Sigmoid colon (tissue), 7 donors: Measurements from ENCODE around the gene MAPK8IP3. TPM values are rescaled to one million over a fixed set of nuclear protein-coding genes. Genes with fewer than 3 reads are reported as not detected.

Source experiments
- DNase-seq: peaks from one replicate; pipeline ENCODE4 v3.0.0-alpha.2; 2019
- H3K27ac ChIP-seq, 4 donors: fragments of 200-600 bp; sonication (generic); one replicate each; pipeline ENCODE4 v1.5.1; 2016 to 2019; ENCODE audit warnings: mild to moderate bottlenecking in 1 of 4
- H3K27me3 ChIP-seq, 3 donors: fragments of 200-600 bp; sonication (generic); one replicate each; pipeline ENCODE4 v1.5.1; 2019; ENCODE audit warnings: mild to moderate bottlenecking in 1 of 3
- H3K36me3 ChIP-seq, 4 donors: fragments of 200-600 bp; sonication (generic); one replicate each; pipeline ENCODE4 v1.5.1; 2016 to 2019
- H3K4me1 ChIP-seq, 4 donors: fragments of 200-600 bp; sonication (generic); one replicate each; pipeline ENCODE4 v1.5.1; 2017 to 2019
- H3K4me3 ChIP-seq, 4 donors: fragments of 200-600 bp; sonication (generic); one replicate each; pipeline ENCODE4 v1.5.1; 2017 to 2019; ENCODE audit warnings: mild to moderate bottlenecking in 2 of 4, moderate library complexity in 1 of 4
- H3K9me3 ChIP-seq, 4 donors: fragments of 200-600 bp in 3 of 4; sonication (generic) in 3 of 4; one replicate each; pipeline versions ENCODE4 v1.5.1 to v1.6.1; 2013 to 2019
- CTCF ChIP-seq, 4 experiments: fragments of 450-650 bp in 3 of 4; fragments of 200-600 bp in 1 of 4; IDR thresholded peaks; one replicate each; pipeline ENCODE4 v1.5.1; 2016 to 2019; ENCODE audit warnings: antibody characterized with exemption in 4 of 4, mild to moderate bottlenecking in 3 of 4, moderate library complexity in 2 of 4
- EP300 ChIP-seq, 4 donors: sonication (generic); formaldehyde crosslinking; IDR thresholded peaks; one replicate each; pipeline ENCODE4 v1.6.1; 2017; ENCODE audit warnings: antibody characterized with exemption in 4 of 4
- POLR2A ChIP-seq, 2 donors: fragments of 450-650 bp; IDR thresholded peaks; one replicate each; pipeline ENCODE4 v1.6.1; 2016; ENCODE audit warnings: antibody characterized with exemption in 2 of 2, mild to moderate bottlenecking in 2 of 2, moderate library complexity in 2 of 2
- POLR2AphosphoS5 ChIP-seq, 4 donors: sonication (generic); formaldehyde crosslinking; IDR thresholded peaks; one replicate each; pipeline ENCODE4 v1.6.1; 2017; ENCODE audit warnings: antibody characterized with exemption in 4 of 4
- WGBS, 2 donors: extraction: QIAGEN DNeasy Blood & Tissue Kit; methylation state at CpG; one replicate each; pipeline ENCODE4 v1.1.7; 2013; 5-methylcytosine and 5-hydroxymethylcytosine counted together
- intact Hi-C: fragments of 100-400 bp; cut with DNase I; formaldehyde crosslinking; loops from one replicate; pipeline ENCODE4 v1.15.1; 2023
- polyA plus RNA-seq, 3 donors: library from polyadenylated mRNA; stranded (reverse); fragments of 200-250 nt; gene quantifications; one replicate each; pipeline ENCODE4 v1.2.3, GENCODE V29; 2013
- total RNA-seq, 4 donors: library from RNA; depleted of rRNA; stranded (reverse); fragments of >200 nt; gene quantifications; one replicate each; pipeline ENCODE4 v1.1.0, GENCODE V29; 2016
- donor health status: healthy with polysubstance abuse.
- donor health status: Bipolar disorder and iron deficiency.
- donor health status: healthy.

Gene MAPK8IP3
- total and polyA plus RNA-seq, 7 donors = 3.6 to 80.9 (median 22.4) TPM

GRCh38 chr16:1667916-1668315 is 38.1 kb upstream of the MAPK8IP3 start:
- intact Hi-C loops = no loop called here
- 96% methylated on average over 14 of the region's 14 CpGs for WGBS, 2 donors
- TF ChIP-seq POLR2AphosphoS5 (IDR thresholded peaks at IDR 0.05) (no peak), POLR2A (IDR thresholded peaks at IDR 0.05) (no peak)

GRCh38 chr16:1668612-1669319 is 37.2 kb upstream of the MAPK8IP3 start:
- 96 to 97% methylated on average over 23 of the region's 23 CpGs for WGBS, 2 donors
- Histone ChIP-seq H3K27me3 (no peaks in the 10 kb centered on the region), H3K9me3 (no peaks in the 10 kb centered on the region), H3K36me3 (peaks cover 60 to 100% (median 86%) of the 10 kb centered on the region in 4 donors), H3K4me3 (no peak overlapping the region), H3K4me1 (no peaks in the 10 kb centered on the region), H3K27ac (no peak overlapping the region)
- TF ChIP-seq POLR2A (IDR thresholded peaks at IDR 0.05) (no peak), POLR2AphosphoS5 (IDR thresholded peaks at IDR 0.05) (no peak), CTCF (IDR thresholded peaks at IDR 0.05) (no peak), EP300 (IDR thresholded peaks at IDR 0.05) (no peak)
- intact Hi-C loops = no loop called here
- DNase-seq = no peak

More at GRCh38 chr16:1667916-1668315, 38.1 kb upstream of the MAPK8IP3 start:
- no peak for DNase-seq
- no peak overlapping the region for H3K27ac ChIP-seq
- peaks cover 64 to 100% (median 92%) of the 10 kb centered on the region in 4 donors for H3K36me3 ChIP-seq
- H3K27me3 ChIP-seq = no peaks in the 10 kb centered on the region
- no peak overlapping the region for H3K4me3 ChIP-seq
- H3K9me3 ChIP-seq = no peaks in the 10 kb centered on the region
- H3K4me1 ChIP-seq = no peaks in the 10 kb centered on the region

GRCh38 chr16:1669698-1670097 is 36.3 kb upstream of the MAPK8IP3 start:
- Histone ChIP-seq H3K9me3 (no peaks in the 10 kb centered on the region), H3K4me3 (no peak overlapping the region), H3K4me1 (no peaks in the 10 kb centered on the region), H3K36me3 (peaks cover 61 to 100% (median 88%) of the 10 kb centered on the region in 4 donors), H3K27ac (no peak overlapping the region), H3K27me3 (no peaks in the 10 kb centered on the region)
- no peak for TF ChIP-seq POLR2AphosphoS5 (IDR thresholded peaks at IDR 0.05)
- TF ChIP-seq CTCF (IDR thresholded peaks at IDR 0.05) = no peak
- TF ChIP-seq POLR2A (IDR thresholded peaks at IDR 0.05) = no peak
- no peak for TF ChIP-seq EP300 (IDR thresholded peaks at IDR 0.05)
- WGBS, 2 donors = 92% methylated on average over 7 of the region's 7 CpGs
- intact Hi-C loops = no loop called here
- no peak for DNase-seq

- Histone ChIP-seq H3K4me1 (no peaks in the 10 kb centered on the region), H3K27me3 (no peaks in the 10 kb centered on the region), H3K36me3 (peaks cover 65 to 100% (median 86%) of the 10 kb centered on the region in 4 donors), H3K4me3 (no peak overlapping the region), H3K9me3 (no peaks in the 10 kb centered on the region), H3K27ac (no peak overlapping the region)
- no peak for DNase-seq
- TF ChIP-seq POLR2AphosphoS5 (IDR thresholded peaks at IDR 0.05) = no peak
- TF ChIP-seq CTCF (IDR thresholded peaks at IDR 0.05) = no peak
- no peak for TF ChIP-seq POLR2A (IDR thresholded peaks at IDR 0.05)
- no peak for TF ChIP-seq EP300 (IDR thresholded peaks at IDR 0.05)
- 96 to 98% methylated on average over 19 of the region's 19 CpGs for WGBS, 2 donors
- intact Hi-C loops = no loop called here
Observed at GRCh38 chr16:1670371-1670770, 35.6 kb upstream of the MAPK8IP3 start.

GRCh38 chr16:1670866-1671265 is 35.1 kb upstream of the MAPK8IP3 start:
- Histone ChIP-seq H3K9me3 (no peaks in the 10 kb centered on the region), H3K4me1 (no peaks in the 10 kb centered on the region), H3K27me3 (no peaks in the 10 kb centered on the region), H3K27ac (no peak overlapping the region), H3K4me3 (no peak overlapping the region), H3K36me3 (peaks cover 61 to 100% (median 84%) of the 10 kb centered on the region in 4 donors)
- WGBS, 2 donors = 95 to 97% methylated on average over 7 of the region's 7 CpGs
- DNase-seq = no peak
- TF ChIP-seq CTCF (IDR thresholded peaks at IDR 0.05) = no peak
- TF ChIP-seq POLR2AphosphoS5 (IDR thresholded peaks at IDR 0.05) = no peak
- no peak for TF ChIP-seq EP300 (IDR thresholded peaks at IDR 0.05)
- no peak for TF ChIP-seq POLR2A (IDR thresholded peaks at IDR 0.05)
- intact Hi-C loops = no loop called here
